IMR-90 (cell line): ENCODE data around the gene IYD. TPM values are rescaled to one million over a fixed set of nuclear protein-coding genes. Genes with fewer than 3 reads are reported as not detected.

Experiments
- ATAC-seq: fragments of 200-7000 bp; cut with Tn5 transposase; 2 replicates; pipeline ENCODE4 v1.9.1; 2020; ENCODE audit warnings: low read depth, mild to moderate bottlenecking, moderate library complexity
- BruUV-seq: library from RNA; stranded (reverse); fragments of 400-500 nt; replicated peaks from 2 replicates; lab custom pipeline; 2021; lab: Mats Ljungman, UMichigan
- CTCF ChIA-PET: fragments of 300-600 bp; formaldehyde crosslinking; extraction: SDS; loops from one replicate; lab custom pipeline; 2021; ENCODE audit warnings: antibody characterized with exemption; lab: Yijun Ruan, JAX
- POLR2A ChIA-PET: fragments of 300-600 bp; sonication (Branson Sonifier 250); formaldehyde crosslinking; loops from one replicate; lab custom pipeline; 2022; ENCODE audit warnings: antibody characterized with exemption; ENCODE audit not compliant: unreplicated experiment; lab: Charles Lee
- DNase-seq: peaks from one replicate; pipeline ENCODE4 v3.0.0; 2013
- H2AFZ ChIP-seq: replicated peaks from 2 replicates; pipeline ENCODE3; 2013; ENCODE audit warnings: low read length, mild to moderate bottlenecking; ENCODE audit not compliant: poor library complexity
- H2AK5ac ChIP-seq: 2 replicates; pipeline ENCODE4 v1.6.1; 2013; ENCODE audit warnings: low read depth, low read length, inconsistent platforms
- H2AK9ac ChIP-seq: replicated peaks from 2 replicates; pipeline ENCODE3; 2013; ENCODE audit warnings: mild to moderate bottlenecking, low read depth, low read length, moderate library complexity; ENCODE audit not compliant: poor library complexity
- H2BK120ac ChIP-seq: 2 replicates; pipeline ENCODE4 v1.6.1; 2013; ENCODE audit warnings: low read depth, low read length, inconsistent platforms
- H2BK15ac ChIP-seq: 3 replicates; pipeline ENCODE4 v1.6.1; 2013; ENCODE audit warnings: low read depth, low read length, inconsistent platforms
- H2BK20ac ChIP-seq: 2 replicates; pipeline ENCODE4 v1.6.1; 2013; ENCODE audit warnings: low read depth, mild to moderate bottlenecking, inconsistent platforms, low read length, moderate library complexity
- H2BK5ac ChIP-seq: 2 replicates; pipeline ENCODE4 v1.6.1; 2013; ENCODE audit warnings: mild to moderate bottlenecking, low read depth, low read length, inconsistent platforms; ENCODE audit not compliant: poor library complexity, severe bottlenecking
- H3K14ac ChIP-seq: replicated peaks from 2 replicates; pipeline ENCODE4 v1.6.1; 2013; ENCODE audit warnings: low read depth, low read length, inconsistent platforms
- H3K18ac ChIP-seq: 2 replicates; pipeline ENCODE4 v1.6.1; 2013; ENCODE audit warnings: low read depth, low read length, control low read depth
- H3K23ac ChIP-seq: 2 replicates; pipeline ENCODE4 v1.6.1; 2013; ENCODE audit warnings: low read depth, low read length, inconsistent platforms
- H3K27ac ChIP-seq: 2 replicates; pipeline ENCODE4 v1.5.1; 2013; ENCODE audit warnings: mild to moderate bottlenecking, control low read depth, low read length; ENCODE audit not compliant: insufficient read depth
- H3K27me3 ChIP-seq: 2 replicates; pipeline ENCODE4 v1.6.1; 2013; ENCODE audit warnings: low read length; ENCODE audit not compliant: control insufficient read depth, insufficient read depth
- H3K36me3 ChIP-seq: 2 replicates; pipeline ENCODE4 v1.6.1; 2013; ENCODE audit warnings: low read length, mixed read lengths; ENCODE audit not compliant: control insufficient read depth, insufficient read depth
- H3K4ac ChIP-seq: 2 replicates; pipeline ENCODE4 v1.6.1; 2013; ENCODE audit warnings: low read depth, low read length, inconsistent platforms
- H3K4me1 ChIP-seq: 2 replicates; pipeline ENCODE4 v1.6.1; 2013; ENCODE audit warnings: low read length, mixed read lengths; ENCODE audit not compliant: control insufficient read depth, insufficient read depth
- H3K4me2 ChIP-seq: 2 replicates; pipeline ENCODE4 v1.6.1; 2013; ENCODE audit warnings: low read depth, mild to moderate bottlenecking, control low read depth, low read length, moderate library complexity
- H3K4me3 ChIP-seq: 2 replicates; pipeline ENCODE4 v1.5.1; 2013; ENCODE audit warnings: low read depth, mild to moderate bottlenecking, control low read depth, low read length, moderate library complexity; ENCODE audit not compliant: insufficient read depth
- H3K56ac ChIP-seq: 2 replicates; pipeline ENCODE4 v1.6.1; 2013; ENCODE audit warnings: low read length, inconsistent platforms; ENCODE audit not compliant: insufficient read depth; ENCODE audit errors: extremely low read depth
- H3K79me1 ChIP-seq, 2 experiments: 2 replicates each; pipeline ENCODE4 v1.6.1; 2013; ENCODE audit warnings: low read length in 2 of 2, inconsistent platforms in 1 of 2, low read depth in 1 of 2
- H3K9ac ChIP-seq: 2 replicates; pipeline ENCODE4 v1.6.1; 2013; ENCODE audit warnings: low read depth, low read length, control low read depth
- H3K9me1 ChIP-seq: 2 replicates; pipeline ENCODE4 v1.6.1; 2013; ENCODE audit warnings: low read length, inconsistent platforms; ENCODE audit not compliant: insufficient read depth
- H3K9me3 ChIP-seq: 2 replicates; pipeline ENCODE4 v1.6.1; 2013; ENCODE audit warnings: low read length; ENCODE audit not compliant: control insufficient read depth, insufficient read depth
- H4K20me1 ChIP-seq: 2 replicates; pipeline ENCODE4 v1.6.1; 2013; ENCODE audit warnings: low read length, inconsistent platforms; ENCODE audit not compliant: insufficient read depth
- H4K5ac ChIP-seq: 2 replicates; pipeline ENCODE4 v1.6.1; 2013; ENCODE audit warnings: mild to moderate bottlenecking, low read depth, low read length, control low read depth
- H4K8ac ChIP-seq, 2 experiments: 2 replicates each; pipeline ENCODE4 v1.6.1; 2013; ENCODE audit warnings: low read depth in 2 of 2, low read length in 2 of 2, control low read depth in 1 of 2, inconsistent platforms in 1 of 2
- H4K91ac ChIP-seq: 2 replicates; pipeline ENCODE4 v1.6.1; 2013; ENCODE audit warnings: low read depth, low read length, inconsistent platforms; ENCODE audit not compliant: insufficient read depth
- BHLHE40 ChIP-seq: fragments of 150-350 bp; IDR thresholded peaks from 2 replicates; pipeline ENCODE4 v1.6.1; 2016; ENCODE audit warnings: mild to moderate bottlenecking, low read depth, low read length
- CTCF ChIP-seq: conservative IDR thresholded peaks from 2 replicates; pipeline ENCODE4 v1.5.1; 2012; ENCODE audit warnings: mild to moderate bottlenecking, low read depth, low read length, improper control_type of control experiment
- FOS ChIP-seq: fragments of 150-350 bp; IDR thresholded peaks from 2 replicates; pipeline ENCODE4 v1.6.1; 2016; ENCODE audit warnings: low read depth, low read length
- MAFK ChIP-seq: IDR thresholded peaks from 2 replicates; pipeline ENCODE4 v1.6.1; 2012; ENCODE audit warnings: low read depth, low read length, improper control_type of control experiment
- MAZ ChIP-seq: IDR thresholded peaks from 2 replicates; pipeline ENCODE4 v1.6.1; 2012; ENCODE audit warnings: low read depth, mild to moderate bottlenecking, low read length, improper control_type of control experiment, moderate library complexity, borderline replicate concordance
- NFE2L2 ChIP-seq: fragments of 150-350 bp; IDR thresholded peaks from 2 replicates; pipeline ENCODE4 v1.6.1; 2016; ENCODE audit warnings: low read depth, mild to moderate bottlenecking, low read length
- POLR2A ChIP-seq: IDR thresholded peaks from 2 replicates; pipeline ENCODE4 v1.6.1; 2012; ENCODE audit warnings: mild to moderate bottlenecking, low read depth, low read length
- RCOR1 ChIP-seq: IDR thresholded peaks from 2 replicates; pipeline ENCODE4 v1.6.1; 2012; ENCODE audit warnings: mild to moderate bottlenecking, low read length, improper control_type of control experiment; ENCODE audit not compliant: insufficient replicate concordance
- RFX5 ChIP-seq: IDR thresholded peaks from 2 replicates; pipeline ENCODE4 v1.8.0; 2012; ENCODE audit warnings: low read depth, mild to moderate bottlenecking, low read length, moderate library complexity
- USF2 ChIP-seq: fragments of 150-350 bp; IDR thresholded peaks from 2 replicates; pipeline ENCODE4 v1.6.1; 2017; ENCODE audit warnings: mild to moderate bottlenecking, antibody characterized with exemption, low read length, low read depth
- WGBS, 2 experiments: methylation state at CpG; one replicate each; pipeline versions ENCODE4 v1.1.5 to v1.1.7; 2013; ENCODE audit warnings: missing lambda C conversion rate in 2 of 2; ENCODE audit not compliant: insufficient read length in 1 of 2; ENCODE audit errors: extremely low coverage in 2 of 2; 5-methylcytosine and 5-hydroxymethylcytosine counted together
- dilution Hi-C: fragments of 300-500 bp; cut with HindIII; formaldehyde crosslinking; loops from one replicate; pipeline ENCODE4 v1.14.3; 2018; ENCODE audit warnings: low sequenced_read_pairs; ENCODE audit not compliant: unreplicated experiment
- in situ Hi-C: fragments of 300-500 bp; cut with MboI; formaldehyde crosslinking; loops from 3 replicates; pipeline ENCODE4 v1.14.3; 2019; ENCODE audit warnings: low sequenced_read_pairs, inconsistent platforms, mixed read lengths
- intact Hi-C: fragments of 100-400 bp; cut with micrococcal nuclease; formaldehyde crosslinking; loops from 2 replicates; pipeline ENCODE4 v1.10.0; 2022
- polyA plus RNA-seq, 3 experiments: library from polyadenylated mRNA; depleted of rRNA; stranded (reverse); fragments of >200 nt; gene quantifications; 2 replicates each; pipeline ENCODE4 v1.2.3, GENCODE V29; 2012; ENCODE audit warnings: low replicate concordance in 1 of 3
- total RNA-seq: library from RNA; depleted of rRNA; stranded (reverse); fragments of >200 nt; gene quantifications from 2 replicates; pipeline ENCODE4 v1.2.3, GENCODE V29; 2012

IYD gene
- total and polyA plus RNA-seq, 2 of the 4 experiments (the other 2 are of a cell fraction), result not detected

GRCh38 chr6:150342126-150342525, 26.7 kb upstream of the IYD start:
- in situ Hi-C loops, result loop anchor here (25.0 kb wide), 1 partner anchor 405 kb away; the partner anchor contains the start of gene ULBP2
- Histone ChIP-seq H2BK5ac (no peak overlapping the region), H3K27ac (no peak overlapping the region), H4K8ac (no peak overlapping the region), H3K27me3 (no peaks in the 10 kb centered on the region; the same call in 1 of the 2 replicates), H3K18ac (no peak overlapping the region), H3K4me3 (no peak overlapping the region), H3K9ac (no peak overlapping the region), H4K91ac (no peak overlapping the region), H3K4ac (no peak overlapping the region), H3K9me1 (no peaks in the 10 kb centered on the region), H3K79me1 (no peaks in the 10 kb centered on the region), H2BK15ac (no peak overlapping the region), H2AFZ (no peak overlapping the region), H3K4me1 (no peaks in the 10 kb centered on the region), H3K9me3 (no peaks in the 10 kb centered on the region), H3K14ac (no peak overlapping the region), H2BK120ac (no peak overlapping the region), H3K23ac (no peak overlapping the region), H4K5ac (no peak overlapping the region), H2BK20ac (no peak overlapping the region), H4K20me1 (no peaks in the 10 kb centered on the region), H3K4me2 (no peak overlapping the region), H3K56ac (no peak overlapping the region), H2AK9ac (no peak overlapping the region), H3K36me3 (no peaks in the 10 kb centered on the region), H2AK5ac (no peak overlapping the region)
- POLR2A ChIA-PET, result no interaction called here
- intact Hi-C loops, result no loop called here
- TF ChIP-seq FOS (no peak), BHLHE40 (no peak), CTCF (no peak), MAZ (no peak), USF2 (no peak), RFX5 (no peak), POLR2A (no peak), RCOR1 (no peak), NFE2L2 (no peak), MAFK (no peak)
- no peak for DNase-seq
- BruUV-seq, result no TSS peak
- dilution Hi-C loops, result no loop called here
- no CpG with 5 or more reads among the region's 2 CpGs for WGBS, 2 experiments
- ATAC-seq, result no peak
- CTCF ChIA-PET, result no interaction called here
